Nephron (organoid): ENCODE data around the gene ATP8A2.

Experiments used
- H3K27ac Mint-ChIP-seq, 3 experiments: 2 replicates each; pipeline ENCODE4 v1.8.0; 2020; ENCODE audit warnings: mixed read lengths in 3 of 3, mild to moderate bottlenecking in 2 of 3, moderate library complexity in 1 of 3
- H3K27me3 Mint-ChIP-seq: 2 replicates; pipeline ENCODE4 v1.8.0; 2021; ENCODE audit warnings: low read depth, mild to moderate bottlenecking, moderate library complexity, mixed read lengths
- H3K36me3 Mint-ChIP-seq: 2 replicates; pipeline ENCODE4 v1.8.0; 2020; ENCODE audit warnings: low read depth, mixed read lengths
- H3K4me1 Mint-ChIP-seq: 2 replicates; pipeline ENCODE4 v1.8.0; 2020; ENCODE audit warnings: mixed read lengths
- H3K4me3 Mint-ChIP-seq, 3 experiments: 2 replicates each; pipeline ENCODE4 v1.8.0; 2020; ENCODE audit warnings: mild to moderate bottlenecking in 3 of 3, mixed read lengths in 3 of 3, moderate library complexity in 2 of 3
- H3K9me3 Mint-ChIP-seq: 2 replicates; pipeline ENCODE4 v1.8.0; 2020; ENCODE audit warnings: mixed read lengths
- TF ChIP-seq, protein P1 (sequence below), 3 experiments: fragments of 200-600 bp; sonication (generic); IDR thresholded peaks; one replicate each; pipeline ENCODE4 v1.5.0; 2021; ENCODE audit warnings: antibody characterized with exemption in 3 of 3; ENCODE audit not compliant: unreplicated experiment in 3 of 3

The ATP8A2 gene

DNA sequence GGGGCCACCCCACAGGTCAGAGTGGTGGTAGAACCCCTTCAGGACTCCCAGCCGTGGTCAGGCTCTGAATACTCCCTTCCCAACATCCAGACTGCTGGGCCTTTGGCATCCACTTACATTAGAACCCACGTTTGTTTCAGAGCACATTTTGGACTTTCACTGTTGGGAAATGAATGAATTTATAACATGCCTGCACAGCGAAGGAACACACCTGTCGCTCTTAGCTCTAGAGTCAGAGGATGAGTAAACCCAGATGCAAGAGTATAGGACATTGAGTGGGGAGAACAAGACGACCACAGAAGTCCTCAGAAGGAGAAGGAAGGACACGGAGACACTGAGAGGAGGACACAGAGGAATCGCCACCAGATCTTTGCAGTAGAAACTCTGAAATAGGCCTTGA is 649.1 kb downstream of the ATP8A2 start:
- Mint-ChIP-seq H3K4me3 (peak overlapping the region; percentile 5 to 41 (median 22)), H3K27ac (peak overlapping the region; percentile 75 to 95 (median 86)), H3K4me1 (peaks cover 91% of the 10 kb centered on the region), H3K36me3 (no peaks in the 10 kb centered on the region), H3K9me3 (no peaks in the 10 kb centered on the region), H3K27me3 (no peaks in the 10 kb centered on the region)
- TF ChIP-seq, protein P1, sequence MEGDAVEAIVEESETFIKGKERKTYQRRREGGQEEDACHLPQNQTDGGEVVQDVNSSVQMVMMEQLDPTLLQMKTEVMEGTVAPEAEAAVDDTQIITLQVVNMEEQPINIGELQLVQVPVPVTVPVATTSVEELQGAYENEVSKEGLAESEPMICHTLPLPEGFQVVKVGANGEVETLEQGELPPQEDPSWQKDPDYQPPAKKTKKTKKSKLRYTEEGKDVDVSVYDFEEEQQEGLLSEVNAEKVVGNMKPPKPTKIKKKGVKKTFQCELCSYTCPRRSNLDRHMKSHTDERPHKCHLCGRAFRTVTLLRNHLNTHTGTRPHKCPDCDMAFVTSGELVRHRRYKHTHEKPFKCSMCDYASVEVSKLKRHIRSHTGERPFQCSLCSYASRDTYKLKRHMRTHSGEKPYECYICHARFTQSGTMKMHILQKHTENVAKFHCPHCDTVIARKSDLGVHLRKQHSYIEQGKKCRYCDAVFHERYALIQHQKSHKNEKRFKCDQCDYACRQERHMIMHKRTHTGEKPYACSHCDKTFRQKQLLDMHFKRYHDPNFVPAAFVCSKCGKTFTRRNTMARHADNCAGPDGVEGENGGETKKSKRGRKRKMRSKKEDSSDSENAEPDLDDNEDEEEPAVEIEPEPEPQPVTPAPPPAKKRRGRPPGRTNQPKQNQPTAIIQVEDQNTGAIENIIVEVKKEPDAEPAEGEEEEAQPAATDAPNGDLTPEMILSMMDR (IDR thresholded peaks at IDR 0.05; ENCODE audit: unreplicated experiment in 3 of 3) = no peak

DNA sequence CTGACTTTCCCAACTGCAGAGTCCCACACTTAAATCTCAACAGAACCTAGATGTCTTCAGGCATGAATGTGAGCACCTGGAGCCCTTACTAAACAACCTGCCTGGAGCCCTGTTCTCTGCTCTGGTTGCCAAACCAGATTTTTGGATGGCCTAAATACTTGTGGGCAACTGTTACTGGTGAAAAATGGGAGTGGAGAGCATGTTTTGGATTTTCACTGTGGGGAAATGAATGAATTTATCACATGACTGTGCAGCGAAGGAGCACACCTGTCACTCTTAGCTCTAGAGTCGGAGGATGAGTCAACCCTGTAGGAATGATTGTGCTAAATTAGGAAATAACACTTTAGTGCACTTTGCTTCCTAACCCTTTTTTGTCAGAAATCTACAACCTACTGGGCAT is 649.7 kb downstream of the ATP8A2 start:
- no peaks in the 10 kb centered on the region for H3K9me3 Mint-ChIP-seq
- H3K4me1 Mint-ChIP-seq = peaks cover 89% of the 10 kb centered on the region
- no peak overlapping the region for H3K4me3 Mint-ChIP-seq
- no peaks in the 10 kb centered on the region for H3K27me3 Mint-ChIP-seq
- no peaks in the 10 kb centered on the region for H3K36me3 Mint-ChIP-seq
- peak overlapping the region; percentile 75 to 95 (median 86) for H3K27ac Mint-ChIP-seq
- TF ChIP-seq, protein P1 (IDR thresholded peaks at IDR 0.05; ENCODE audit: unreplicated experiment in 3 of 3) = no peak

DNA sequence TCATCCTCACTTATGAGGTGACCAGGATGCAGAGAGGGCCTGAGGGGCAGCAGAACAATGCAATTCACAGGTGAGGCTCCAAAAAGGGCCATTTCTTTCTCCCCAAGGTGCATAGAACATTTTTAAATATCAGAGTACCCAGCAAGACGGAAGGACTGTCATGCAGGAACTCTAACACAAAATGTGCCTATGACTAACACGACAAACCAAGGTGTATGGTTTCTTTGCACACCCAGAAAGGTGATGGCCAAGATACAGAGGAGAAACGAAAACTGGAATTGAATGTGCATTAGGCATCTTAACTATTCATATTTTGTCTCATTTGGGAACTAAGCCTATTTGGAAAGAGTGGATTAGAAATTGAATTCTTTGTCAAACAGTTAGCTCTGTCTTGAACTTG is 650.2 kb downstream of the ATP8A2 start:
- Mint-ChIP-seq H3K9me3 (no peaks in the 10 kb centered on the region), H3K4me3 (no peak overlapping the region), H3K27me3 (no peaks in the 10 kb centered on the region), H3K36me3 (no peaks in the 10 kb centered on the region), H3K27ac (peak overlapping the region; percentile 75 to 95 (median 86)), H3K4me1 (peaks cover 87% of the 10 kb centered on the region)
- TF ChIP-seq, protein P1 (IDR thresholded peaks at IDR 0.05; ENCODE audit: unreplicated experiment in 3 of 3) = no peak

DNA sequence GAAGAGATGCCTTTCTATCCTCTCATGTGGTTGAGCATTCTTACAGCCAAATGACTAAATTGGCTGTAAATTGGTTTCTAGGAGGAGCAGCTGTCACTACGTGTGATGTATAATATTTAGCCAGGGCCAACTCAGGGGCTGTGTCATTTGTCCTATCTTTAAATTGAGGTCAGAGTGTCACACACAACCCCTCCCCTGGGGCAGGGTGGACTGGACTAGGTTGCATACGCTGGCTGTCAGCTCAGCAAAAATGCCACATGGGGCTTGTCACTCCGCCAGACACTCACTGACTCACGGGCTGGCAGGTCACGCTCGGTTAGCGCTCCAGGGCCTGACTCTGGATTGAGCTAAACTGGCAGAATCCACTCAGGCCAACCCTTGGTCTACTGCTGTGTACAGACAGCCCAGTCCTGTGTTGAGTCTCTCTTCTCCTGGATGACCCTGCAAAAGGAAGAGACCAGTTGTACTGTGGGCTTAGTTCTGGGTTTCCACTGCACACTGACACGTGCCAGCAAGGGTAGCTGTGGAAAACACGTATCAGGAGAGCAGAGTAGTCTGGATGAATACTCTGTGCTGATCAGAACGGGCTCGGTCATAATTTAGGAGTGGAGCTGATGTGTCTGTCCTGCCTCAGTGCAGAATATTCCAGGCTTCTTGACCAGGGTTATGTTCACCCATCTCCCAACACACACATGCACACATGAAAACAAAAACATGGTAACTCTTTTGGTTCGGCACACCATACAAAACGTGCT is 650.9 kb downstream of the ATP8A2 start:
- no peak overlapping the region for H3K4me3 Mint-ChIP-seq
- no peaks in the 10 kb centered on the region for H3K27me3 Mint-ChIP-seq
- H3K27ac Mint-ChIP-seq = peak overlapping the region; percentile 75 to 95 (median 86)
- H3K4me1 Mint-ChIP-seq = peaks cover 80% of the 10 kb centered on the region
- no peaks in the 10 kb centered on the region for H3K9me3 Mint-ChIP-seq
- no peaks in the 10 kb centered on the region for H3K36me3 Mint-ChIP-seq
- TF ChIP-seq, protein P1 (IDR thresholded peaks at IDR 0.05; ENCODE audit: unreplicated experiment in 3 of 3) = no peak

DNA sequence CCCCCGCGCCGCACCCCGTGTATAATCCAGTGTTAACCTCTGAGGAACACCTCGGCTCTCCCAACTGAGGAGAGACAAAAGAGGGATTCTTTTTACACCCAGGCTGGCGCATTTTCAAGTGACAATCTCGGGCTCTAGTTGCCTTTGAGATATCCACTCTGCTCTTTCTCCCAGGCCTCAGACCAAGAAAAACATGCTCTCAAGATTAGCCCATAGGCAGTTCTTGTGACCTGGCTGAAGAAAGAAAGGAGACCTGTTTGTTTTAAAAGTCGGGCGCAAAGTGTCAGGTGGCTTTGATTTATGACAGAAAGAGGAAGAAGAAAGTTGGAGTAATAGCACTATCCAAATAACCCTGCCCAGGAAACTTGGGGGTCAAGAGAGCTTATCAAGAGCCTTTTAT is 652.8 kb downstream of the ATP8A2 start:
- Mint-ChIP-seq H3K27ac (peak overlapping the region; percentile 54 to 75 (median 71)), H3K36me3 (no peaks in the 10 kb centered on the region), H3K4me1 (peaks cover 65% of the 10 kb centered on the region), H3K27me3 (no peaks in the 10 kb centered on the region), H3K4me3 (peak overlapping the region in 1 of 3 experiments; percentile 1), H3K9me3 (no peaks in the 10 kb centered on the region)
- TF ChIP-seq, protein P1 (IDR thresholded peaks at IDR 0.05; ENCODE audit: unreplicated experiment in 3 of 3) = no peak

DNA sequence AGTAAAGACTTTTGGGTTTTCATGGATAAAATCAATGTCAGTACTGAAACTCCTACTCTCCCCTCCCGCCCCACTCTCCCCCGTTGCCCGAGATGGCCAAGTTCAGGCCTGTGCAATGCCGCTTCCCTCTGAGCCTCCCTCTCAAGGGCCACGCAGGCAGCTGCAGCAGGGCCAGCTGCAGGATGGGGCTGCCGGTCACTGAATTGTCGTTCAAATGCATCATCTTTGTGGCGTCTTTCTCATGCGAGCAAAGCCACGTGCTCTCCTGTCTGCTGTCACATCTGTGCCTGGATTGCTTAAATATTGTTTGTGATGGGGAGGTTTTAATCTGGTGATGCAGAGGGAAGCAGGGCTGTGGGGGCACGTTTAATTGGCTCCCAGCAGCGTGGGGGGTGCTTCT is 653.4 kb downstream of the ATP8A2 start:
- TF ChIP-seq, protein P1 (IDR thresholded peaks at IDR 0.05; ENCODE audit: unreplicated experiment in 3 of 3) = no peak
- no peaks in the 10 kb centered on the region for H3K36me3 Mint-ChIP-seq
- H3K4me1 Mint-ChIP-seq = peaks cover 58% of the 10 kb centered on the region
- no peaks in the 10 kb centered on the region for H3K27me3 Mint-ChIP-seq
- peak overlapping the region in 1 of 3 experiments; percentile 10 for H3K4me3 Mint-ChIP-seq
- H3K27ac Mint-ChIP-seq = peak overlapping the region; percentile 17 to 54 (median 51)
- H3K9me3 Mint-ChIP-seq = no peaks in the 10 kb centered on the region
